Measurements from ENCODE around the gene TSPAN31.

Gene TSPAN31

DNA sequence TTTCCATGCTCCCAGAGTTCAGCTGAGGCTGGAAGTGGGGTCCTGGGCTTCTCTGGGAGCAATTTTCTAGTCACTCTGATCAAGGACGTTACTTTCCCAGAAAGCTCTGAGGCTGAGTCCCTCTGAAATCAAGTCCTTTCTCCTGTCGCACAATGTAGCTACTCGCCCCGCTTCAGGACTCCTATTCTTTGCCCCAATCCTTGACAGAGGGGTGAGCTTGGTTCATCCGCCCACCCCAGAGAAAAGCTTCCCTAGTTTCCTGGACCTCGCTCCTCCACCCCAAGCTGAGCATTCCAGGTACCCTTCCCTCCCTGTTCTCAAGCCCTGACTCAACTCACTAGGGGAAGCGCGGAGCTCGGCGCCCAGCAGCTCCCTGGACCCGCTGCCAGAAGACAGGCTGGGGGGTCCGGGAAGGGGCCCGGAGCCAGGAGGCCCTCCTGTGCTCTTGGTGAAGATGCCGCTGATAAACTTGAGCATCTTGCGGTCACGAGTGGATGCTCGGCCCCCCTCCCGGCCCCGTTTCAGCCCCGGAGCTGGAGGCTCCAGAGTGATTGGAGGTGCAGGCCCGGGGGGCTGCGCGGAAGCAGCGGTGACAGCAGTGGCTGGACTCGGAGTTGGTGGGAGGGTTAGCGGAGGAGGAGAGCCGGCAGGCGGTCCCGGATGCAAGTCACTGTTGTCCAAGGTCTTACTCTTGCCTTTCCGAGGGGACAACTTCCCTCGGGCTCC lies 7.9 kb upstream of the TSPAN31 start:
- no peak for DNase-seq

DNA sequence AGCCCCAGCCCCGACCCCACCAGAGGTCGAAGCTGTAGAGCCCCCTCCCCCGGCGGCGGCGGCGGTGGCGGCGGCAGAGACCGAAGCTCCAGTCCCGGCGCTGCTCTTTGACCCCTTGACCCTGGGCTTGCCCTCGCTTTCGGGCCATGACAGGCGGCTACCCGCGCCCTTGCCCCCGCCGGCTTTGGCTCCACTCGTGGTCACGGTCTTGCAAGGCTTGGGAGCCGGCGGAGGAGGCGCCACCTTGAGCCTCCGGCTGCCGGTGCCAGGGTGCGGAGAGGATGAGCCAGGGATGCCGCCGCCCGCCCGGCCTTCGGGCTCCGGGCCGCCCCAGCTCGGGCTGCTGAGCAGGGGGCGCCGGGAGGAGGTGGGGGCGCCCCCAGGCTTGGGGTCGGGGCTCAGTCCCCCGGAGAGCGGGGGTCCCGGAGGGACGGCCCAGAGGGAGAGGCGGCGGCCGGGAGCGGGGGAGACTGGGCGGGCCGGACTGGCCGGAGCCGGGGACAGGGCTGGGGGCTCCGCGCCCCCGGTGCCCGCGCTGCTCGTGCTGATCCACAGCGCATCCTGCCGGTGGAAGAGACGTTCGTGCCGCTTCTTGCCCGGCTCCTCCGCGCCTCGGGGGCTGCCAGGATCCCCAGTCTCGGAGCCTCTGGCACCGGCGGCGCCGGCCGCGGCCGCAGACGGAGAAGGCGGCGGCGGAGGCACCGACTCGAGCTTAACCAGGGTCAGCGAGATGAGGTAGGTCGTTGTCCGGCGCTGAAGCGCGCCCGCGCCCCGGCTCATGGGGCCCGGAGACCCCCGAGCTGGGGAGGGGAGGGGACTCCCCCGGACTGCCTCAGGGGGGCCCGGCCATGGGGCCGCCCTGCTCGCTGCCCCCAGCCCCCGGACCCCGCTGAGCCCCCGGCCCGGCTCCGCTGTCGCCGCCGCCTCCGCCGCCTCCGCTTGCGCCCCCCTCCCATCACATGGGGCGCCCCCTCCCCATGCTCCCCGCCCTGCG lies 7.1 kb upstream of the TSPAN31 start:
- DNase-seq = no peak

DNA sequence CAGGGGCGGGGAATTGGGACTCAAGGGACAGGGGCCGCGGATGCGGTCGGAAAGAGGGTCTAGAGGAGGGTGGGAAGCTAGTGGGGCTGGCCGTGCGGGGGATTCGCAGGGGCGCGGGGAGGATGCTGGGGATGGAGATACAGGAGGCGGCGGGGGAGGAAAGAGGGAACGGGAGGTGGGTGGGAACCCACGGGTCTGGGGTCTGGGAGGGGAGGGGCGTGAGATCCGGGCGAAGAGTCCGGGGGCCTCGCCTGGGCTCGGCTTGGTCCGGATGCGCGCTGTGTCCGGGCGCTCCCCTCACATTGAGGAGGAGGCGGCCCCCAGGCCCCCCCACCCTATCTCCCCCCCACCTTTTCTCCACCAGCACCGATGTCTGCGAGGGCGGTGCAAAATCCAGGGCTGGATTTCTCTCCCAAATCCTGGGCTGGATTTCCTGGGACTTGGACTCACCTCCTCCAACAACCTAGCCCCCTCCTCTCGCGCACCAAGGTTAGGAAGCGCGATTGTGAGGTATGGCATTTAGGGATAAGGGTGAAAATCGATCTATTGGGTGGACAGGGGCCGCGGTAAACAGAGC lies 6.1 kb upstream of the TSPAN31 start, which contains the start of gene AGAP2:
TSS of gene AGAP2 (minus strand) at position 82 of the 577 bp plus-strand sequence. CDS start 496 bp downstream, outside the sequence.
- DNase-seq = no peak

DNA sequence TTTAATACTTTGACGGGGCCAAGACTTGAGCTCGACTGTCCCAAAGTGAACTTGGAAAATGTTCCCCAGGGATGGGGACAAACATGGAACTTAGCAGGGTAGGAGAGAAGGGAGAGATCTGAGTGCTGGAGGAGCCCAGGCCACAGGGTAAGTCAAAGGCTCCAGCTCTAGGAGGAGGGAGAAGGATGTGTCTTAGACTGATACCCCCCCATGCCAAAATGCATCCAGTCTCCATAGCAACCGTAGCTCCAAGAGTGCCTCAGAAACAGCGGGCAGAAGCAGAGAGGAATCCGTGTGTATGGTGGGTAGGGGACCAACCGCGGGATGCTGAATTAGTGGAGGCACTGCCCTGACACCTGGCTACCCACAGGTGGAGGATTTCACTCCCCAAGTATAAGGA lies 5.5 kb upstream of the TSPAN31 start:
- DNase-seq = no peak

DNA sequence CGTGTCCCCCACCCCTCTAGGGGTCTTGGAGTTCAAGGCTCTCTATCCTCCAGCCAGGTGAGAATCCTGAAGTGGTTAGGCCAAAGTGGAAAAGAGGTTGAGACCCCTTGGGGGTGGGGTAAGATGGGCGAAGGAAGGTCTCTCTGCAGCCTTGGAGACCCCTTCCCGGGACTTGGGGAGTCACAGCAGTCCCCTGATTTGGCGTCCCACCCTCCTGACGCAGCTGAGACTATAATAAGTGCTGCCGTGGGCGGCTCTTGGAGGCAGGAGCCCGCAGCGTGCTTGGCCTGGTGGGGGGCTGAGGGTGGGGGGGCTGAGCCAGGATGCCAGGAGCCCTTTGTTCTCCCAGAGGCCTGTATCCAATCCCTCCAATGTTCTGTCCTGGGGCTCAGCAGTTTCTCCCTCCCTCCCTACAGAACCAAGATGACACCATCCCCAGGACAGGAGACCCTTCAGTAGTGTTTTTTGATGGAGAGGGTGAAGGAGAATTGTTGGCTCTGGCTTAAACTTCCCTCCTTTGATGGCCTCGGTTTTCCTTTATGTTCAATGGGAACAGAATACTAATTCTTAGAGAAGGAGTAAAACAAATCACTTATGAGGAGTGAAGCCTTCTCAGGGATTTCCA lies 4.8 kb upstream of the TSPAN31 start:
- no peak for DNase-seq

DNA sequence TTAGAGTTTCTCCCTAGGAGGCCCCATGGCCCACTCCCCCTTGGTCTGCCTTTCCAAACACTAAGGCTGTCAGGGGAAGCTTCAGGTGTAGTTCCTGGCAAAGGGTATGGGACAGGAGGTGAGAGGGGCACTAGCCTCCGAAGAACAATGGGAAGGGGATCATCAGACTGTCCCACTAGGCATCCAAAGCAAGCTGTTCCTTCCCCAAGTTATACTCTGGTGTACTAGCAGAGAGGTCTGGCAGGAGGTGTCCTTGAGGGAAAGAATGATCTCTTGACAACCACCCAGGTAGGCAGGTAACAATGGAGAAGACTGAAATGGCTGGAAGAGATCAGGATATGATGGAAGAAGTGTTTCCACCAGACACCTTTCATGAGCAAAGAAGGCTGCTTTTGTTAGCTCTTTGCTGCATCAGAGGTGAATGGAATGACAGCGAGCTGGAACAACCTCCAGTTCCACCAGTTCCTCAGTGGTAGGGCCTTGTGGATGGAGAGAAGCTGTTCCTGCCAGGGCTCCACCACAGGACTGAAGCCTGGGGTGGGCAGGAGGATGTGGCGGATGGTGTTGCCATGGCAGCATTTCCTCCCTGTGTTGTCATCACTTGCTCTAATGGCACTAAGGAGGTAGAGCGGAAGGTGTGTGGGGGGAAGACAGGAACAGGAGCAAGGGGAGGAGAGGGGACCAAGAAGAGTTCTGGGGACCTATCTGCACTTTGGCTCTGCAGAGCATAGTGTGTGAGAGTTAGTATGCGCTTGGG lies 4.0 kb upstream of the TSPAN31 start:
- DNase-seq = peak; percentile 89

DNA sequence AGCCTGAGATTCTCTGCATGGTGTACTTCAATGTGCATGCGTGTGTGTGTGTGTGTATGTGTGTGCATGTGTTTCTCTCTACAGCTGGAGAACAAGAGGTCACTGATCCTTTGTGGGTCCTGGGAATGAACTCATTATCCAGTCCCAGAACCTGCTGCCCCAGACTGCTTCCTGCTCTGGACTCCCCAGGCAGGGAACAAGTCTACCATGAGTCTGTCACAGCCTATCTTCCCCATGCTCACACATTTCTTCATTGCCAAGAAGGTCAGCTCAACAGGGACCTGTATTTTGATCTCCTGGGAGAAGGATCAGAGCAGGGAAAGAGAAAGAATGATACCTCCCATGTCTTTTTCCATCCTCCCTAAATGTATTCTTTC lies 3.4 kb upstream of the TSPAN31 start:
- no peak for DNase-seq

DNA sequence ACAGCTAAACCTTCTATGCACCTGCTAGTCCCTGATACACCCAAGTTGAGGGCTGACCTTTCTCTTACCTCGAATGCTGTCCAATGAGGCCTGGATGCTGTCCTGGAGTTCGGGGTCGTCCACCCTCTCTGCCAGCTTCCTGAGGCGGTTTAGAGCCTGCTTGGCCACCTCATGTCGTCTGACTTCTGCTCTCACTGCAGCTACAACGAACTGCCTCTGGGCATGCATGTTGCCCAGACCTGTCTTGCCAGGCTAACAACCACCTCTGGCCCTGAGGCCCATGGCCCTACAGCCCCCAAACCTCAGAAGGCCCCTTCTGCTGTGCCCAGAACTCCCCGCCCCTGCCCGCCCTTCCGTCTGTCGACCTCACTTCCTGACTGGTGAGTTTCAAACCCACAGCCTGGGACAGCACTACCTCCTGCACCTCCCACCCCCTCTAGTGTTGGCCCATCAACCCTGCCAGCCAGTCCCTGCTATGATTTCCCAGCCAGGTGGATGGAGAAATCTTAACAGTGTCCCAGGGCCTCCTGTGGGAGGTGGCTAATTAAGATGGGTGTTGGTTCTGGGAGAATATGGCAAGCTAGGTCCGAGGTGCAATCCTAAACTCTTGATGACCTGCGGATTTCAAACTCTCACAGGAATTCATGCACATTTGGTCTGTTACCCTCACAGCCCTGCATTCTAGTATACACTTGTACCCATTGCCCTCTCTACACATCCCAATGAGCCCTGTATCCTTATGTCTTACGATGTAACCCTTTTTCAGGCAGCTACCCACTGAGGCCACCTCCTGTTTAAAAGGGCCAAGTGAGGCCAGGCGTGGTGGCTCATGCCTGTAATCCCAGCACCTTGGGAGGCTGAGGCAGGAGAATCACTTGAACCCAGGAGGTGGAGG lies 2.7 kb upstream of the TSPAN31 start:
- DNase-seq = peak; percentile 90

DNA sequence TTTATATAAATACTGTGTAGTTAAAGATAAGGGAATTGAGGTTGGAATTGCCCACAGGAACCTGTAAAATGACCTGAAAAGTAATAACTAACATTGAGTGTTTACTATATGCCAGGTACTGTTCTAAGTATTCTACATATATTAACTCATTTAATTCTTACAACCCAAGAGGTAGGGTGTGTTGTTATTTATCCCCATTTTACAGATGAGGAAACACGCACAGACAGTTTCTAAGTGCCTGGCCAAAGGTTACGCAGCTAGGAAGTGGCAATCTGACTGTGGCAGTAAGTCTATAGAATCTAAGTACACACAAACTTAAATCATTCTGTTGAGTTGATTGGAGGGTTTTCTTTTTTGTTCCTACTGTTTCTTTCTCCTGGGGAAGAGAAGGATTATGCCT lies 1.1 kb upstream of the TSPAN31 start:
- DNase-seq = no peak

DNA sequence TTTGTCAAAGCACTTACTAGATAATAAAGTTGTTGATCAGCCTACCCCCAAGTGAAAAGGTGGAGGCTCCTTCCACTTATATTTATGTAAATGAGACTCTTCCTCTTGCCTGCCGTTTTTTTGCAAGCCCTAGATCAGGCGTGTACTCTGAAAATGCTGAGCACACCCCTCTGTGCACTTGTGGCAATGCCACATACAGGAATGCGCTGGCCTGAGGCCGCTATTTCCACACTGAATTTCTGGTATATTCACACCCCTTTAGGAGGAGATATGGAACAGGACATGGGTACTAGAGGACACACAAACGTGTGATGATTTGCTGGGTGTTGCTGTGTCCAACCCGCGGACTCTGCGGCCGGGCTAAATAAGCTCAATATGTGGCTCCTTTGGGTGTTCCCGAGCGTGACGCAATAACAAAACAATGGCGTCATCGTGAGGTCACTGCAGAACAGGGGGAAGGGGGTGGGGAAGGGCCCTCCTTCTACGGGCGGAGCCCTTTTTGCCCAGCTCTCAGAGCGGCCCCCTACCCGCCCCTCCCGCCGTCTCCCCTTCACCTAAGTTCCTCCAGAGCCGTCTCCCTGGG lies 554 bp upstream of the TSPAN31 start:
- peak; percentile 87 for DNase-seq

DNA sequence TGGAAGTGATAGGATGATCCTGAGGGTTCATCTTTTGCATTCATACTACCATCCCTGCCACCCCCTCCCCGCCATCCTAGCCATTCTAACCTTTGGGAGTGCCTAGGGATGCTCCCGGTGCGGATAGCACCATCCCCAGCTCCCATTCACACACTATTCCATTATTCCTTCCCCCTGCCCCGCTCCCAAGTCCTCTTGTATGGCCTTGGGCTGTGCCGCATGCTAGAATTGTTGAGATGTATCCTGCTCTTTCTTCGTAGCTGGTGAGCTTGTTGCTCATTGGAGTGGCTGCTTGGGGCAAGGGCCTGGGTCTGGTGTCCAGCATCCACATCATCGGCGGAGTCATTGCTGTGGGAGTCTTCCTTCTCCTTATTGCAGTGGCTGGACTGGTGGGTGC lies 644 bp downstream of the TSPAN31 start:
- DNase-seq = no peak

DNA sequence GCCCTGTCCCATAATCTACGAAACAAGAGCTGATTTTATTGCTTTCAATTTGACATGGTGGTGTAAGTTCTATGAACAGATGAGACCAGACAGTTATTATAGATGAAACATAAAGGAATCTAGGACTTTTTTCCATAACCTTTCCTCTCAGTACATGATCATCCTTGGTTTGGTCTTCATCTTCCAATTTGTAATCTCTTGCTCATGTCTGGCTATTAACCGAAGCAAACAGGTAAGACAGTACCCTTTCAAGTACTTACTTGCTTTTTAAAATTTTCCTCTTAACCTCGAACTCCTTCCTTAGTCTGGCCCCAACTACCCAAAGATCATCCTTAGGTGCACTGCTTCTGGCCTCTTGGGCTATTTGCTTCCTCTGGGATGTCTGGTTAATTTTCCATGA lies 1.2 kb downstream of the TSPAN31 start:
- no peak for DNase-seq

DNA sequence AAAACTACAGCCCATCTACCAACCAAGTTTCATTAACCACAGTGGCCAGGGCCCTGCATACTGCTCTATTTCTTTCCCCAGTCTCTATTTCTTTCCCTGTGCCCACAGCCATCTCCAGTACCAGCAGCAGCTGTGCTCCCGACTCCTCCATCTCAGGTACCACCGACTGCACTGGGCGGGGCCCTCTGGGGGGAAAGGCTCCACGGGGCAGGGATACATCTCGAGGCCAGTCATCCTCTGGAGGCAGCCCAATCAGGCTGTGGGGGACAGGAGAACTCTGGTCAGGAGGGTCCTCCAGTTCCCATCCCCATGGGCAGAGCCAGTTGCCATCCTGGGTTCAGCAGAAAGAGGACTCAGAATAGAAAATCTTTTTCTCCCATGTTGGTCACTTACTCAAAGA lies 4.2 kb downstream of the TSPAN31 start:
- DNase-seq = no peak

DNA sequence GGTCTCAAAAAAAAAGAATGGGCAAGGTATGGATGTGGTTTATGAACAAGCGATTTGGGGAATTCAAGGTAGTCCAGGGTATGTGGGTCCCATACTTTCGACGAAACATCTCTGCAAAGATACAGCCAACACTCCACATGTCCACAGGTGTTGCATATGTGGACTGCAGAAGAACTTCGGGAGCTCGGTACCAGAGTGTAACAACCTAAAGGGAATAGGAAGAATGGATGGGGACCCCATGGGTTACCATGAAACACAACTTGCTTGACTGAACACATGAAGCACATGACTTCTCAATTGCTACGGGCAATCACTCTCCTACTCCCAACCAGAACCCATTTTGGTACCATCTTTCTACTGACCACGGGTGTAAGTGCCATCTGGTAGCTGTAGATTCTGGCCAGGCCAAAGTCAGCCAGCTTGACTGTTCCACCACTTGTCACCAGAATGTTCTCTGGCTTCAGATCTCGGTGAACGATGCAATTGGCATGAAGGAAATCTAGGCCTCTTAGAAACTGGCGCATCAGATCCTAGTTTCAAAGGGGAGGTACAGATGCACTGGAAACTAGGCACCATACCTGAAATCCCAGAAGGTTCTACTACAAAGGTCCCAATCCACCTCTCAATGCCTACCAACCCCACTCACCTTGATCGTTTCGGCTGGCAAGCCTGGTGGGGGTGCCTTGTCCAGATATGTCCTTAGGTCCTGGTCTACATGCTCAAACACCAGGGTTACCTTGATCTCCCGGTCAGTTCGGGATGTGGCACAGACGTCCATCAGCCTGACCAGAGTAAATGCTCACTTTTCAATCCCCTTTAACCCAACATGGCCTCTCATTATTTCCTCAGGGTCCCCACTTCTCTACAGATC lies 6.0 kb downstream of the TSPAN31 start:
- no peak for DNase-seq

DNA sequence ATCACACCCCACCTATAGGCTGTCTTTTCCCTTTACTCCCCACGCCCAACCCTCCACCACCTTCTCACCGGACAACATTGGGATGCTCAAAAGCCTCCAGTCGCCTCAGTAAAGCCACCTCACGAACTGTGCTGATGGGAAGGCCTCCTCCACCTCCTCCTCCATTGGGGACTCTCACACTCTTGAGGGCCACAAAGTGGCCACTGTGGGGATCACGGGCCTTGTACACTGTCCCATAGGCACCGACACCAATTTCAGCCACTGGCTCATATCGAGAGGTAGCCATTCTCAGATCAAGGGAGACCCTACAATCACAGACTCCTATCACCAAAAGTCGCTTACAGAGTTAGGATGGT lies 6.6 kb downstream of the TSPAN31 start:
- no peak for DNase-seq

DNA sequence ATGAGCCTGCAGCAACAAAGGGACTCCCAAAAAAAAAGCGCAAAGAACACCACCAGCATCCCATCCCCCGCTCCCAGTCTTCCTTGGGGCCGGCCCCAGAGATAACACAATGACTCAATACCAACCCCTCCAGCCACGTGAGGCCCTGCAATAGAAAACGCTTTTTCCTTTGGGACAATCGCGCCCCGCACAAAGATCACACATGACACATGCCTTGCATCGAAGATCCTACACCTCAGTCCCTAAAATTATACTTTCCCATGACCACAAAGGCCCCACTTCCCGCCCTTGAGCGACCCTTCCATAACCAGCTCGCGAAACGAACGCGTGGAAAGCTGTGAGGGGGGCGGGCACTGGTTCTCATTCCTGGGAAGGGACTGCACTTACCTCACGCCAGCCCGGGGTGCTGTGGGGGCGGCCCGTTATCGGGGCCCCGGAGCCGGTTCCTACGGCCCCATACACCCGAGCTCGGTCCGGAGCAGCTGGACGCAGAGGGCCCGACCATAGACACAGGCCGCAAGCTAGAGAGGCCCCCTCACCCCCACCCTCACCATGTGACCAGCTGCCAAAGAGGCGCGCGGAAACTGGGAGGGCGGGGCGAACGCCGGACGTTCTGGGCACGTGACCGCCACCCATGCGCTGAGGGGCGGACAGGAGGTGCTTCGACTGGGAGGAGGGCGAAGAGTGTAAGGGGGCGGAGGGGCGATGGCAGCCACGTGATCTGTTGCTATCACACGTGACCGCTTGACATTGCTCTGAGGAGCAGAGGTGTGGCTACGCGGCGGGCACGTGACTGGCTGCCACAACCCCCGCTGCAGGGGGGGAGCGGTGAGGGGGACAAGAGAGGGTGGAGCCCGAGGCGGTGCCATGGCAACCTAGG lies 7.2 kb downstream of the TSPAN31 start, which contains the start of gene CDK4:
TSS of gene CDK4 (minus strand) at position 523 of the 880 bp plus-strand sequence. CDS start 593 bp downstream, outside the sequence.
- DNase-seq = peak; percentile 99

DNA sequence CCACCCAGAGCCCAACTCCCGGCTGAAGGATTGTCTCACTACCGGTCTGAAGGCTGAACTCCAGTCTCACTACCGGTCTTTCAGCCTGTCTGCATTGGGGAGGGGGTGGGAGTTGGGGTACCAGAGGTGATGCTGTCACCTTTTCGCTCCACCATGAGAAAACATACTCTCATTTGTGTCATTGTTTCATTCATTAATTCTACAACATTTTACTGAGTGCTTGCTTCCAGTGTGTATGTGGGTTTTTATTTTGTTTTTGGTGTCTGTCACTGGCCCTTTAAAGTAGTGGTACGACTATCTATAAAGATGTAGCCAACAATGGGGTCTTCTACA lies 7.8 kb downstream of the TSPAN31 start:
- DNase-seq = no peak

DNA sequence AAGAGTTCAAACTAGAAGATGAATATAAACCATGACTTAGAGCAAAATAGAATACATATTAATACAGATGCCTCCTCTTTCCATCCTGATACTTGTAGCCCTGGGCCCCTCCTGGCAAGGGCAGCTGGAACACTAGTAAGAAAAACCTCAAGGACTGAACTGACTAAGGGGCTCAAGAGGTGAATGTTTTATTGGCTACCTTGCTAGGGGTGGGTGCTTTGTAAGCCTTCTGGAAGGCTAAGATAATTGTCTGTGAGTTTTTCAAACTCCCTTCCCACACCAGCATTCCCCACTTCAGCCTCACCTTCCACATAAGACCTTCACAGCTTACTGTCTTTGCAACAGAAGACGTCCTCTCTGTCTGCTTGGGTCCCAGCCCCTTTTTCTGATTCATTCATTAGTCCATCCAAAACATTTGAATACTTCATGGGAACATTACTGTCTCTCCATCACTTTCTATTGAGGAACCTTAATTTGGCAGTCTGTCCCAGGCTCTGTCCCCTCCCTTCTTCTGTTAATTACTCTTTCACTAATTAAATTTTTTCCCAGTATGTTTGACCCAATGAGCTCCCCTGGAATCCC lies 9.0 kb downstream of the TSPAN31 start:
- DNase-seq = no peak

All from CD4-positive, alpha-beta T cell treated with Interleukin-10 for 1 hour (primary cell).